Measurements from ENCODE around the gene CDK14.

- TF ChIP-seq CTCF (IDR thresholded peaks at IDR 0.05; ENCODE audit: insufficient read depth, low read length) (no peak), POLR2AphosphoS5 (IDR thresholded peaks at IDR 0.05; ENCODE audit: low read depth) (no peak), GABPA (IDR thresholded peaks at IDR 0.05; ENCODE audit: low read depth) (no peak), REST (IDR thresholded peaks at IDR 0.05; ENCODE audit: insufficient replicate concordance, low read depth) (no peak)
These were observed 85.4 kb downstream of the CDK14 start for GRCh38 chr7:90681336-90682022.
